A673 (cell line): Measurements from ENCODE around the gene ZNF324. TPM values are rescaled to one million over a fixed set of nuclear protein-coding genes. Genes with fewer than 3 reads are reported as not detected.
"Not testable (repeated sequence)": the region's sequence is repeated elsewhere in the genome, so short reads cannot be mapped to it uniquely, and the experiment has no call there.

Experiments
- BruUV-seq: library from RNA; stranded (reverse); fragments of 400-500 nt; replicated peaks from 2 replicates; lab custom pipeline; 2021; lab: Mats Ljungman, UMichigan
- CTCF ChIA-PET: fragments of 300-600 bp; sonication (Branson Sonifier 250); formaldehyde crosslinking; loops from one replicate; lab custom pipeline; 2022; ENCODE audit warnings: antibody characterized with exemption; lab: Charles Lee
- POLR2A ChIA-PET: fragments of 300-600 bp; sonication (Branson Sonifier 250); formaldehyde crosslinking; loops from one replicate; lab custom pipeline; 2022; ENCODE audit warnings: antibody characterized with exemption; ENCODE audit not compliant: low non-redundant PET; lab: Charles Lee
- DNase-seq: peaks from one replicate; pipeline ENCODE4 v3.0.0-alpha.2; 2015; ENCODE audit warnings: low spot score
- H3K27ac ChIP-seq: fragments of 200-600 bp; sonication (generic); 2 replicates; pipeline ENCODE4 v1.5.1; 2016; ENCODE audit warnings: mixed run types, low read depth, mild to moderate bottlenecking, mixed read lengths, antibody characterized with exemption, low read length; ENCODE audit not compliant: poor library complexity, severe bottlenecking
- H3K27me3 ChIP-seq: fragments of 200-600 bp; sonication (generic); replicated peaks from 2 replicates; pipeline ENCODE4 v1.6.1; 2017; ENCODE audit warnings: mixed run types, low read depth, mild to moderate bottlenecking, mixed read lengths, antibody characterized with exemption, low read length; ENCODE audit not compliant: insufficient read depth, poor library complexity
- H3K36me3 ChIP-seq: fragments of 200-600 bp; sonication (generic); 2 replicates; pipeline ENCODE4 v1.6.1; 2016; ENCODE audit warnings: mixed run types, mild to moderate bottlenecking, mixed read lengths, antibody characterized with exemption, low read length; ENCODE audit not compliant: insufficient read depth, poor library complexity, severe bottlenecking
- H3K4me1 ChIP-seq: fragments of 200-600 bp; sonication (generic); 2 replicates; pipeline ENCODE4 v1.6.1; 2017; ENCODE audit warnings: mixed run types, mild to moderate bottlenecking, mixed read lengths, antibody characterized with exemption, low read length; ENCODE audit not compliant: insufficient read depth, poor library complexity, severe bottlenecking
- H3K4me3 ChIP-seq: fragments of 200-600 bp; sonication (generic); 2 replicates; pipeline ENCODE4 v1.5.1; 2016; ENCODE audit warnings: low read depth, mixed run types, mild to moderate bottlenecking, mixed read lengths, low read length; ENCODE audit not compliant: poor library complexity, severe bottlenecking
- H3K9me3 ChIP-seq: fragments of 200-600 bp; sonication (generic); 2 replicates; pipeline ENCODE4 v1.6.1; 2016; ENCODE audit warnings: mixed run types, low read depth, mild to moderate bottlenecking, mixed read lengths, antibody characterized with exemption, low read length; ENCODE audit not compliant: poor library complexity, severe bottlenecking
- CTCF ChIP-seq: fragments of 300-800, 200-600 bp; sonication (generic); conservative IDR thresholded peaks from 2 replicates; pipeline ENCODE4 v1.5.1; 2017; ENCODE audit warnings: low read depth, mild to moderate bottlenecking, antibody characterized with exemption, low read length, moderate library complexity, mixed read lengths
- EZH2 ChIP-seq: fragments of 200-600 bp; sonication (generic); IDR thresholded peaks from 2 replicates; pipeline ENCODE4 v1.6.1; 2017; ENCODE audit warnings: borderline replicate concordance, low read depth, mild to moderate bottlenecking, mixed read lengths, antibody characterized with exemption, low read length; ENCODE audit not compliant: poor library complexity, severe bottlenecking
- intact Hi-C: fragments of 100-400 bp; cut with micrococcal nuclease; formaldehyde crosslinking; loops from one replicate; pipeline ENCODE4 v1.10.0; 2022; ENCODE audit not compliant: unreplicated experiment
- total RNA-seq: library from RNA; stranded (reverse); gene quantifications from 2 replicates; pipeline ENCODE4 v1.2.3, GENCODE V29; 2021

The ZNF324 gene
- total RNA-seq, 1 experiment from 2014 or later, result 12.7 TPM

GRCh38 chr19:58449980-58450379 lies 16.9 kb upstream of the ZNF324 start:
- DNase-seq, H3K27ac ChIP-seq, H3K4me1 ChIP-seq, intact Hi-C loops, H3K9me3 ChIP-seq, H3K4me3 ChIP-seq, BruUV-seq, H3K36me3 ChIP-seq, H3K27me3 ChIP-seq: not testable (repeated sequence)
- POLR2A ChIA-PET, result interaction anchor here (0.6 kb wide), 1 partner anchor 125 kb away, joined by 13 read pairs; no protein-coding TSS in a partner anchor
- CTCF ChIA-PET, result interaction anchor here (0.6 kb wide), 1 partner anchor 946 kb away, joined by 3 read pairs; no protein-coding TSS in a partner anchor

- H3K4me3 ChIP-seq, result peak overlapping the region; percentile 81
- intact Hi-C loops, result loop anchor here (1.0 kb wide), 1 partner anchor 11 kb away; the partner anchor contains the start of gene ZNF132
- no peak for TF ChIP-seq EZH2
- no peak for TF ChIP-seq CTCF
- H3K27ac ChIP-seq, result no peak overlapping the region
- H3K9me3 ChIP-seq, result no peaks in the 10 kb centered on the region
- H3K27me3 ChIP-seq, result no peaks in the 10 kb centered on the region
- DNase-seq, result peak; percentile 21
- no peaks in the 10 kb centered on the region for H3K36me3 ChIP-seq
- CTCF ChIA-PET, result no interaction called here
- no peaks in the 10 kb centered on the region for H3K4me1 ChIP-seq
- POLR2A ChIA-PET, result interaction anchor here (0.6 kb wide), 1 partner anchor 10 kb away, joined by 3 read pairs; no protein-coding TSS in a partner anchor
- no TSS peak for BruUV-seq
These were observed 16.0 kb upstream of the ZNF324 start for GRCh38 chr19:58450856-58451357.

GRCh38 chr19:58451358-58452101 lies 15.3 kb upstream of the ZNF324 start, which contains the start of gene ZNF324B:
ZNF324B (plus strand) TSS chr19:58451622; CDS start chr19:58453702, 2,080 bp downstream.
- no peaks in the 10 kb centered on the region for H3K9me3 ChIP-seq

More at GRCh38 chr19:58451358-58452101, 15.3 kb upstream of the ZNF324 start, which contains the start of gene ZNF324B:
- Histone ChIP-seq H3K36me3 (no peaks in the 10 kb centered on the region), H3K4me1 (no peaks in the 10 kb centered on the region), H3K4me3 (peak within 1 kb of the TSS; percentile 81), H3K27ac (peak within 1 kb of the TSS; percentile 39), H3K27me3 (no peaks in the 10 kb centered on the region)
- TF ChIP-seq CTCF, result no peak
- TF ChIP-seq EZH2, result no peak
- intact Hi-C loops, result loop anchor here (1.0 kb wide), 1 partner anchor 11 kb away; the partner anchor contains the start of gene ZNF132
- DNase-seq, result peak; percentile 99
- BruUV-seq, result no TSS peak
- POLR2A ChIA-PET, result no interaction called here
- CTCF ChIA-PET, result no interaction called here
